KMS-11 (cell line): ENCODE measurements around the gene ABHD12.

Source experiments
- H2AFZ ChIP-seq: fragments of 200-600 bp; sonication (generic); 2 replicates; pipeline ENCODE4 v1.6.1; 2016; ENCODE audit warnings: antibody characterized with exemption, mixed run types, low read depth
- H3K27ac ChIP-seq: fragments of 200-600 bp; sonication (generic); 2 replicates; pipeline ENCODE4 v1.6.1; 2016; ENCODE audit warnings: mild to moderate bottlenecking, mixed run types
- H3K27me3 ChIP-seq: fragments of 200-600 bp; sonication (generic); 2 replicates; pipeline ENCODE4 v1.6.1; 2017; ENCODE audit warnings: mild to moderate bottlenecking, low read depth, mixed run types, moderate library complexity; ENCODE audit not compliant: insufficient read depth
- H3K36me3 ChIP-seq: fragments of 200-600 bp; sonication (generic); 2 replicates; pipeline ENCODE4 v1.6.1; 2017; ENCODE audit warnings: mild to moderate bottlenecking, mixed run types; ENCODE audit not compliant: insufficient read depth
- H3K4me1 ChIP-seq: fragments of 200-600 bp; sonication (generic); 2 replicates; pipeline ENCODE4 v1.6.1; 2016; ENCODE audit warnings: mild to moderate bottlenecking, low read depth, mixed run types; ENCODE audit not compliant: poor library complexity, severe bottlenecking
- H3K4me2 ChIP-seq: fragments of 200-600 bp; sonication (generic); 2 replicates; pipeline ENCODE4 v1.7.0; 2016; ENCODE audit warnings: mild to moderate bottlenecking, mixed run types
- H3K4me3 ChIP-seq: fragments of 200-600 bp; sonication (generic); IDR thresholded peaks from 2 replicates; pipeline ENCODE4 v1.6.1; 2017; ENCODE audit warnings: low read depth, low read length, mixed read lengths; ENCODE audit not compliant: insufficient read depth
- H3K79me2 ChIP-seq: fragments of 200-600 bp; sonication (generic); 2 replicates; pipeline ENCODE4 v1.6.1; 2016; ENCODE audit warnings: low read depth, mixed run types; ENCODE audit not compliant: insufficient read depth
- H3K9ac ChIP-seq: fragments of 200-600 bp; sonication (generic); 2 replicates; pipeline ENCODE4 v1.6.1; 2016; ENCODE audit warnings: mild to moderate bottlenecking, mixed run types
- H4K20me1 ChIP-seq: fragments of 200-600 bp; sonication (generic); 2 replicates; pipeline ENCODE4 v1.6.1; 2016; ENCODE audit warnings: mild to moderate bottlenecking, mixed run types; ENCODE audit not compliant: insufficient read depth
- CTCF ChIP-seq: fragments of 200-600 bp; sonication (generic); conservative IDR thresholded peaks from 2 replicates; pipeline ENCODE4 v1.6.1; 2017; ENCODE audit warnings: low read depth, mild to moderate bottlenecking, antibody characterized with exemption, low read length, moderate library complexity, mixed read lengths

ABHD12 gene

GRCh38 chr20:25308083-25308491, 82.5 kb downstream of the ABHD12 start:
- no peaks in the 10 kb centered on the region for H3K27me3 ChIP-seq
- H3K4me2 ChIP-seq = no peak overlapping the region; the same call in 1 of the 2 replicates
- TF ChIP-seq CTCF = no peak
- H3K4me1 ChIP-seq = peaks cover 69% of the 10 kb centered on the region
- H3K27ac ChIP-seq = no peak overlapping the region; the same call in 1 of the 2 replicates
- H3K79me2 ChIP-seq = no peaks in the 10 kb centered on the region
- H2AFZ ChIP-seq = no peak overlapping the region
- no peak overlapping the region for H3K9ac ChIP-seq
- H4K20me1 ChIP-seq = no peaks in the 10 kb centered on the region
- no peak overlapping the region for H3K4me3 ChIP-seq
- no peaks in the 10 kb centered on the region for H3K36me3 ChIP-seq

GRCh38 chr20:25306991-25307903, 83.4 kb downstream of the ABHD12 start:
- H3K4me3 ChIP-seq = no peak overlapping the region
- H2AFZ ChIP-seq = no peak overlapping the region
- H4K20me1 ChIP-seq = no peaks in the 10 kb centered on the region
- H3K79me2 ChIP-seq = no peaks in the 10 kb centered on the region
- H3K27ac ChIP-seq = no peak overlapping the region
- H3K4me1 ChIP-seq = peaks cover 77% of the 10 kb centered on the region
- no peak for TF ChIP-seq CTCF
- no peak overlapping the region for H3K9ac ChIP-seq
- no peaks in the 10 kb centered on the region for H3K36me3 ChIP-seq
- no peak overlapping the region for H3K4me2 ChIP-seq
- no peaks in the 10 kb centered on the region for H3K27me3 ChIP-seq

- no peak overlapping the region for H3K4me3 ChIP-seq
- no peak overlapping the region for H3K9ac ChIP-seq
- TF ChIP-seq CTCF = no peak
- no peak overlapping the region for H3K27ac ChIP-seq
- H3K4me2 ChIP-seq = no peak overlapping the region
- no peaks in the 10 kb centered on the region for H3K79me2 ChIP-seq
- no peaks in the 10 kb centered on the region for H3K27me3 ChIP-seq
- no peaks in the 10 kb centered on the region for H4K20me1 ChIP-seq
- no peaks in the 10 kb centered on the region for H3K36me3 ChIP-seq
- H2AFZ ChIP-seq = no peak overlapping the region
- peaks cover 79% of the 10 kb centered on the region for H3K4me1 ChIP-seq
These were observed 86.5 kb downstream of the ABHD12 start for GRCh38 chr20:25304025-25304549.

- H3K4me1 ChIP-seq = peaks cover 79% of the 10 kb centered on the region
- no peaks in the 10 kb centered on the region for H3K36me3 ChIP-seq
These were observed 87.2 kb downstream of the ABHD12 start for GRCh38 chr20:25303292-25304024.

More at GRCh38 chr20:25303292-25304024, 87.2 kb downstream of the ABHD12 start:
- Histone ChIP-seq H3K79me2 (no peaks in the 10 kb centered on the region), H2AFZ (no peak overlapping the region), H3K4me2 (no peak overlapping the region), H3K4me3 (no peak overlapping the region), H3K27ac (no peak overlapping the region), H3K9ac (no peak overlapping the region), H3K27me3 (no peaks in the 10 kb centered on the region), H4K20me1 (no peaks in the 10 kb centered on the region)
- no peak for TF ChIP-seq CTCF
